GM23248 (cell line): ENCODE measurements around the gene LCN12.

Experiments used
- EZH2 ChIP-seq: fragments of 200-600 bp; sonication (generic); IDR thresholded peaks from 2 replicates; pipeline ENCODE4 v1.6.1; 2018; ENCODE audit warnings: antibody characterized with exemption, mild to moderate bottlenecking; ENCODE audit not compliant: insufficient read depth, poor library complexity, severe bottlenecking
- EZH2phosphoT487 ChIP-seq: fragments of 200-600 bp; sonication (generic); IDR thresholded peaks from 2 replicates; pipeline ENCODE4 v1.6.1; 2018; ENCODE audit warnings: antibody characterized with exemption, moderate library complexity, mild to moderate bottlenecking, low read depth; ENCODE audit not compliant: insufficient read depth

- TF ChIP-seq EZH2phosphoT487, result no peak
- TF ChIP-seq EZH2, result no peak
These were observed 8.5 kb upstream of the LCN12 start for GRCh38 chr9:136943291-136944211.
